ENCODE data around the gene CCNL2. TPM values are rescaled to one million over a fixed set of nuclear protein-coding genes. Genes with fewer than 3 reads are reported as not detected.

Gene CCNL2
- total and polyA plus RNA-seq, 2 of the 13 experiments (the other 11 are each of a cell fraction or from before 2014, with no cell fraction given): 105 to 340 TPM

DNA sequence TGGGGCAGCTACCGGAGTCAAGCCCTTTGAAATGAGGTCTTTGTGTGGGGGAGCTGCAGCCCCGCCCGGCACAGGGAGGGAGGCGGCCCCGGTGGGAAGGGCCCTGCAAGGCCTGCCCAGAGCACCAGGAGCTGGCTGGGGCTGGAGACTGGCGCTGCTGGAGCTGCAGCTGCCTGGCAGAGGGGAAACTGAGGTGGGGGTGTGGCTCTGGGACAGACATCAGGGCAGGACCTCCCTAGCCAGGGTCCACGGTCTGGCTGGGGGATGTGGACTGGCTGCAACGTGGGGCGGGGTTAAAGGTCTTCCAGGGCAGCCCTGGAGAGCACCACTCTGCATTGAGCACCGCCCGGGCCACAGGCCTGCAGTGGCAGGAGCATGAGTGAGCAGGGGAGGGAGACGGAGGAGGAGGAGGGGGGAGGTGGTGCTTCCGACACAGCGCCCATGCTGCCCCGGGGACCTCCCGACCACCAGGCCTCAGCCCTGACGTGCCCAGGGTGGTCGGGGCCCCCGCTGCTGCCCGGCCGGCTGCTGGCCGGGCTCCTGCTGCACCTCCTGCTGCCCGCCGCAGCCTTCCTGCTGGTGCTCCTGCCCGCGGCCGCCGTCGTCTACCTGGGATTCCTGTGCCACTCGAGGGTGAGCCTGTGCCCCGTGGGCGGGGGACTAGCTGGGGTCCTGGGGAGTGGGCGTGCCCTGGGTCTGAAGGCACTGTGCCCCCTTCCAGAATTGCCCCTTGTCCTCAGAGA, 26.8 kb upstream of the CCNL2 start (continued):
- TF ChIP-seq ARID4A (CRISPR knock-in tag; IDR thresholded peaks at IDR 0.05; ENCODE audit: borderline replicate concordance) (peak; percentile 68; the same call in 1 of the 2 replicates), AGO2 (optimal IDR thresholded peaks at IDR 0.05; ENCODE audit: low read depth, low read length) (peak; percentile 89), BHLHE40 (IDR thresholded peaks at IDR 0.05; ENCODE audit: low read length) (no peak), ZNF205 (CRISPR knock-in tag; IDR thresholded peaks at IDR 0.05) (0 out of 2 replicates have a peak, but pooled peaks have one; percentile 27), SRSF4 (IDR thresholded peaks at IDR 0.05; ENCODE audit: low read depth, low read length, poor library complexity, severe bottlenecking) (no peak), FUBP1 (CRISPR knock-in tag; IDR thresholded peaks at IDR 0.05; ENCODE audit: borderline replicate concordance) (no peak), SETDB1 (CRISPR knock-in tag; IDR thresholded peaks at IDR 0.05; ENCODE audit: borderline replicate concordance) (no peak), ZNF747 (CRISPR knock-in tag; IDR thresholded peaks at IDR 0.05; ENCODE audit: borderline replicate concordance) (no peak), ZNF83 (CRISPR knock-in tag; IDR thresholded peaks at IDR 0.05; ENCODE audit: borderline replicate concordance) (no peak), ZNF792 (CRISPR knock-in tag; IDR thresholded peaks at IDR 0.05) (no peak), BRF2 (CRISPR knock-in tag; IDR thresholded peaks at IDR 0.05) (no peak), MTA3 (CRISPR knock-in tag; IDR thresholded peaks at IDR 0.05) (no peak), ZNF547 (CRISPR knock-in tag; IDR thresholded peaks at IDR 0.05) (no peak), RXRA (CRISPR knock-in tag; IDR thresholded peaks at IDR 0.05) (peak; percentile 65), EP300 (IDR thresholded peaks at IDR 0.05; ENCODE audit: low read depth in 2 of 2, low read length in 2 of 2) (no peak), EP300 (CRISPR knock-in tag; IDR thresholded peaks at IDR 0.05; ENCODE audit: borderline replicate concordance) (no peak)
- TF ChIP-seq, protein P1, sequence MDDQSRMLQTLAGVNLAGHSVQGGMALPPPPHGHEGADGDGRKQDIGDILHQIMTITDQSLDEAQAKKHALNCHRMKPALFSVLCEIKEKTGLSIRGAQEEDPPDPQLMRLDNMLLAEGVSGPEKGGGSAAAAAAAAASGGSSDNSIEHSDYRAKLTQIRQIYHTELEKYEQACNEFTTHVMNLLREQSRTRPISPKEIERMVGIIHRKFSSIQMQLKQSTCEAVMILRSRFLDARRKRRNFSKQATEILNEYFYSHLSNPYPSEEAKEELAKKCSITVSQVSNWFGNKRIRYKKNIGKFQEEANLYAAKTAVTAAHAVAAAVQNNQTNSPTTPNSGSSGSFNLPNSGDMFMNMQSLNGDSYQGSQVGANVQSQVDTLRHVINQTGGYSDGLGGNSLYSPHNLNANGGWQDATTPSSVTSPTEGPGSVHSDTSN (CRISPR knock-in tag; IDR thresholded peaks at IDR 0.05; ENCODE audit: borderline replicate concordance): no peak
- TF ChIP-seq, protein P2, sequence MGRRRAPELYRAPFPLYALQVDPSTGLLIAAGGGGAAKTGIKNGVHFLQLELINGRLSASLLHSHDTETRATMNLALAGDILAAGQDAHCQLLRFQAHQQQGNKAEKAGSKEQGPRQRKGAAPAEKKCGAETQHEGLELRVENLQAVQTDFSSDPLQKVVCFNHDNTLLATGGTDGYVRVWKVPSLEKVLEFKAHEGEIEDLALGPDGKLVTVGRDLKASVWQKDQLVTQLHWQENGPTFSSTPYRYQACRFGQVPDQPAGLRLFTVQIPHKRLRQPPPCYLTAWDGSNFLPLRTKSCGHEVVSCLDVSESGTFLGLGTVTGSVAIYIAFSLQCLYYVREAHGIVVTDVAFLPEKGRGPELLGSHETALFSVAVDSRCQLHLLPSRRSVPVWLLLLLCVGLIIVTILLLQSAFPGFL (CRISPR knock-in tag; IDR thresholded peaks at IDR 0.05): no peak
- TF ChIP-seq, protein P3, sequence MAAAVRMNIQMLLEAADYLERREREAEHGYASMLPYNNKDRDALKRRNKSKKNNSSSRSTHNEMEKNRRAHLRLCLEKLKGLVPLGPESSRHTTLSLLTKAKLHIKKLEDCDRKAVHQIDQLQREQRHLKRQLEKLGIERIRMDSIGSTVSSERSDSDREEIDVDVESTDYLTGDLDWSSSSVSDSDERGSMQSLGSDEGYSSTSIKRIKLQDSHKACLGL (CRISPR knock-in tag; IDR thresholded peaks at IDR 0.05): no peak; the same call in 1 of the 2 replicates
